Spleen (tissue), 11 donors: ENCODE results near the gene GPR156. TPM values are rescaled to one million over a fixed set of nuclear protein-coding genes. Genes with fewer than 3 reads are reported as not detected.
"Not testable (repeated sequence)": the region's sequence is repeated elsewhere in the genome, so short reads cannot be mapped to it uniquely, and the experiment has no call there.

Source experiments
- DNase-seq: peaks from one replicate; pipeline ENCODE4 v3.0.0-alpha.2; 2020
- H3K27ac ChIP-seq, 8 donors: fragments of 200-600 bp; sonication (generic) in 7 of 8; 1 replicate in 4 of 8; 2 replicates in 4 of 8; pipeline versions ENCODE4 v1.5.0 to v1.8.0; 2016 to 2021; ENCODE audit warnings: inconsistent platforms in 4 of 8, mild to moderate bottlenecking in 4 of 8, moderate library complexity in 1 of 8
- H3K27me3 ChIP-seq, 7 donors: fragments of 200-600 bp; sonication (generic) in 6 of 7; replicated peaks in 1 of 7; 1 replicate in 4 of 7; 2 replicates in 3 of 7; pipeline versions ENCODE4 v1.5.0 to v1.8.0; 2016 to 2021; ENCODE audit warnings: inconsistent platforms in 3 of 7, mild to moderate bottlenecking in 1 of 7
- H3K36me3 ChIP-seq, 6 donors: fragments of 200-600 bp; sonication (generic) in 5 of 6; 1 replicate in 4 of 6; 2 replicates in 2 of 6; pipeline versions ENCODE4 v1.5.0 to v1.8.0; 2016 to 2021; ENCODE audit warnings: inconsistent platforms in 2 of 6
- H3K4me1 ChIP-seq, 6 donors: fragments of 200-600 bp; sonication (generic) in 5 of 6; 1 replicate in 3 of 6; 2 replicates in 3 of 6; pipeline versions ENCODE4 v1.5.0 to v1.8.0; 2016 to 2021; ENCODE audit warnings: inconsistent platforms in 3 of 6
- H3K4me3 ChIP-seq, 8 donors: fragments of 200-600 bp; sonication (generic) in 7 of 8; 1 replicate in 4 of 8; 2 replicates in 4 of 8; pipeline versions ENCODE4 v1.5.0 to v1.8.0; 2016 to 2021; ENCODE audit warnings: inconsistent platforms in 4 of 8, mild to moderate bottlenecking in 4 of 8, moderate library complexity in 2 of 8
- H3K9me3 ChIP-seq, 8 donors: fragments of 200-600 bp; sonication (generic) in 7 of 8; 1 replicate in 4 of 8; 2 replicates in 4 of 8; pipeline versions ENCODE4 v1.5.0 to v1.8.0; 2016 to 2021; ENCODE audit warnings: inconsistent platforms in 4 of 8
- CTCF ChIP-seq, 11 experiments: fragments of 200-600 bp in 7 of 11; fragments of 450-650 bp in 4 of 11; sonication (generic) in 4 of 11; IDR thresholded peaks in 8 of 11; conservative IDR thresholded peaks in 3 of 11; 1 replicate in 7 of 11; 2 replicates in 4 of 11; pipeline versions ENCODE4 v1.4.0 to v1.8.0; 2016 to 2021; ENCODE audit warnings: antibody characterized with exemption in 11 of 11, inconsistent platforms in 4 of 11, mild to moderate bottlenecking in 1 of 11
- POLR2A ChIP-seq, 3 donors: fragments of 450-650 bp; IDR thresholded peaks; one replicate each; pipeline ENCODE4 v1.5.1; 2017; ENCODE audit warnings: antibody characterized with exemption in 3 of 3, mild to moderate bottlenecking in 1 of 3
- POLR2AphosphoS5 ChIP-seq, 3 donors: sonication (generic); formaldehyde crosslinking; IDR thresholded peaks; one replicate each; pipeline ENCODE4 v1.5.1; 2017; ENCODE audit warnings: antibody characterized with exemption in 3 of 3
- WGBS, 5 donors: extraction: QIAGEN DNeasy Blood & Tissue Kit in 3 of 5; methylation state at CpG; one replicate each; pipeline versions ENCODE4 v1.1.5 to v1.1.7; 2013 to 2018; 5-methylcytosine and 5-hydroxymethylcytosine counted together
- intact Hi-C: fragments of 100-400 bp; cut with DNase I; formaldehyde crosslinking; loops from one replicate; pipeline ENCODE4 v1.15.0; 2023; ENCODE audit warnings: low total_unique reads
- polyA plus RNA-seq, 3 donors: library from polyadenylated mRNA; stranded (reverse); fragments of 200-250 nt; gene quantifications; one replicate each; pipeline ENCODE4 v1.2.1, GENCODE V29; 2013
- total RNA-seq, 7 donors: library from RNA; depleted of rRNA in 3 of 7; stranded (reverse); fragments of >200 nt in 3 of 7; fragmentation: NEBNext Ultra II Directional in 4 of 7; extraction: Animal tissue kit (Norgen Biotek cat#: 25700) in 4 of 7; gene quantifications; one replicate each; pipeline versions ENCODE4 v1.1.0 to v1.2.1, GENCODE V29; 2016 to 2021
- donor health status: healthy with polysubstance abuse.
- donor health status: DM: no; HTN: no; CAD: no; lungs with moderate emphysema.
- donor health status: DM: no; HTN: no; CAD: no.
- donor health status: Bipolar disorder and iron deficiency.
- donor health status: healthy.
- donor health status: DM: no; HTN: no; CAD: no.
- donor health status: DM: yes; HTN: yes; CAD: no.

Gene GPR156
- total and polyA plus RNA-seq, 10 donors: 0.03 to 0.41 (median 0.18) TPM; not detected in 4

- intact Hi-C loops: no loop called here
- H3K9me3 ChIP-seq: peaks cover 0 to 6% (median 0%) of the 10 kb centered on the region in 8 donors
- peaks cover 0 to 6% (median 0%) of the 10 kb centered on the region in 6 donors for H3K4me1 ChIP-seq
- no peak for DNase-seq
- TF ChIP-seq POLR2A (IDR thresholded peaks at IDR 0.05): no peak
- no peak for TF ChIP-seq POLR2AphosphoS5 (IDR thresholded peaks at IDR 0.05)
- no peak for TF ChIP-seq CTCF (IDR thresholded peaks at IDR 0.05 in 8 of 11, conservative IDR thresholded peaks at IDR 0.05 in 3 of 11)
- H3K36me3 ChIP-seq: no peaks in the 10 kb centered on the region
- no peaks in the 10 kb centered on the region for H3K27me3 ChIP-seq
- H3K4me3 ChIP-seq: no peak overlapping the region
- H3K27ac ChIP-seq: no peak overlapping the region
Measured at GRCh38 chr3:120218981-120219380, 66.0 kb downstream of the GPR156 start.

- H3K4me3 ChIP-seq, H3K9me3 ChIP-seq, intact Hi-C loops, H3K36me3 ChIP-seq, H3K27ac ChIP-seq, DNase-seq, H3K4me1 ChIP-seq, H3K27me3 ChIP-seq: not testable (repeated sequence)
- 87 to 100% (median 91%) methylated on average over 1 of the region's 1 CpG for WGBS, 5 donors
Measured at GRCh38 chr3:120216633-120217032, 68.4 kb downstream of the GPR156 start.

- peaks cover 0 to 6% (median 0%) of the 10 kb centered on the region in 8 donors for H3K9me3 ChIP-seq
- intact Hi-C loops: no loop called here
- no peak for TF ChIP-seq POLR2A (IDR thresholded peaks at IDR 0.05)
- no peak for TF ChIP-seq POLR2AphosphoS5 (IDR thresholded peaks at IDR 0.05)
- no peak for TF ChIP-seq CTCF (IDR thresholded peaks at IDR 0.05 in 8 of 11, conservative IDR thresholded peaks at IDR 0.05 in 3 of 11)
- H3K27ac ChIP-seq: peak overlapping the region in 3 of 8 donors; percentile 6 to 17 (median 13)
- peaks cover 0 to 6% (median 0%) of the 10 kb centered on the region in 6 donors for H3K4me1 ChIP-seq
- no peaks in the 10 kb centered on the region for H3K36me3 ChIP-seq
- WGBS, 5 donors: 66 to 82% (median 73%) methylated on average over 4 of the region's 4 CpGs
- H3K27me3 ChIP-seq: no peaks in the 10 kb centered on the region
- DNase-seq: no peak
- no peak overlapping the region for H3K4me3 ChIP-seq
Measured at GRCh38 chr3:120214176-120214575, 70.8 kb downstream of the GPR156 start.

- Histone ChIP-seq H3K27ac (no peak overlapping the region), H3K9me3 (peaks cover 0 to 6% (median 0%) of the 10 kb centered on the region in 8 donors), H3K27me3 (no peaks in the 10 kb centered on the region), H3K4me3 (no peak overlapping the region), H3K36me3 (no peaks in the 10 kb centered on the region), H3K4me1 (peaks cover 0 to 6% (median 0%) of the 10 kb centered on the region in 6 donors)
- intact Hi-C loops: no loop called here
- no peak for DNase-seq
- TF ChIP-seq CTCF (IDR thresholded peaks at IDR 0.05 in 8 of 11, conservative IDR thresholded peaks at IDR 0.05 in 3 of 11) (no peak), POLR2AphosphoS5 (IDR thresholded peaks at IDR 0.05) (no peak), POLR2A (IDR thresholded peaks at IDR 0.05) (no peak)
- 63 to 86% (median 84%) methylated on average over 1 of the region's 1 CpG for WGBS, 5 donors
Measured at GRCh38 chr3:120212505-120212904, 72.5 kb downstream of the GPR156 start.

GRCh38 chr3:120209425-120209824 lies 75.6 kb downstream of the GPR156 start:
- no peaks in the 10 kb centered on the region for H3K9me3 ChIP-seq
- H3K4me3 ChIP-seq: no peak overlapping the region
- no peak overlapping the region for H3K27ac ChIP-seq
- WGBS, 5 donors: 80 to 97% (median 92%) methylated on average over 1 of the region's 1 CpG
- intact Hi-C loops: loop anchor here (10.0 kb wide), 1 partner anchor 115 kb away; the partner anchor contains the start of gene GSK3B
- H3K36me3 ChIP-seq: no peaks in the 10 kb centered on the region
- H3K4me1 ChIP-seq: peaks cover 0 to 9% (median 0%) of the 10 kb centered on the region in 6 donors
- TF ChIP-seq POLR2AphosphoS5 (IDR thresholded peaks at IDR 0.05) (no peak), CTCF (IDR thresholded peaks at IDR 0.05 in 8 of 11, conservative IDR thresholded peaks at IDR 0.05 in 3 of 11) (no peak), POLR2A (IDR thresholded peaks at IDR 0.05) (no peak)
- DNase-seq: no peak
- H3K27me3 ChIP-seq: no peaks in the 10 kb centered on the region
